KMS-11 (cell line): Measurements from ENCODE around the gene DND1.

ENCODE experiments used
- H2AFZ ChIP-seq: fragments of 200-600 bp; sonication (generic); 2 replicates; pipeline ENCODE4 v1.6.1; 2016; ENCODE audit warnings: antibody characterized with exemption, mixed run types, low read depth
- H3K27ac ChIP-seq: fragments of 200-600 bp; sonication (generic); 2 replicates; pipeline ENCODE4 v1.6.1; 2016; ENCODE audit warnings: mild to moderate bottlenecking, mixed run types
- H3K27me3 ChIP-seq: fragments of 200-600 bp; sonication (generic); 2 replicates; pipeline ENCODE4 v1.6.1; 2017; ENCODE audit warnings: mild to moderate bottlenecking, low read depth, mixed run types, moderate library complexity; ENCODE audit not compliant: insufficient read depth
- H3K36me3 ChIP-seq: fragments of 200-600 bp; sonication (generic); 2 replicates; pipeline ENCODE4 v1.6.1; 2017; ENCODE audit warnings: mild to moderate bottlenecking, mixed run types; ENCODE audit not compliant: insufficient read depth
- H3K4me1 ChIP-seq: fragments of 200-600 bp; sonication (generic); 2 replicates; pipeline ENCODE4 v1.6.1; 2016; ENCODE audit warnings: mild to moderate bottlenecking, low read depth, mixed run types; ENCODE audit not compliant: poor library complexity, severe bottlenecking
- H3K4me2 ChIP-seq: fragments of 200-600 bp; sonication (generic); 2 replicates; pipeline ENCODE4 v1.7.0; 2016; ENCODE audit warnings: mild to moderate bottlenecking, mixed run types
- H3K4me3 ChIP-seq: fragments of 200-600 bp; sonication (generic); IDR thresholded peaks from 2 replicates; pipeline ENCODE4 v1.6.1; 2017; ENCODE audit warnings: low read depth, low read length, mixed read lengths; ENCODE audit not compliant: insufficient read depth
- H3K79me2 ChIP-seq: fragments of 200-600 bp; sonication (generic); 2 replicates; pipeline ENCODE4 v1.6.1; 2016; ENCODE audit warnings: low read depth, mixed run types; ENCODE audit not compliant: insufficient read depth
- H3K9ac ChIP-seq: fragments of 200-600 bp; sonication (generic); 2 replicates; pipeline ENCODE4 v1.6.1; 2016; ENCODE audit warnings: mild to moderate bottlenecking, mixed run types
- H4K20me1 ChIP-seq: fragments of 200-600 bp; sonication (generic); 2 replicates; pipeline ENCODE4 v1.6.1; 2016; ENCODE audit warnings: mild to moderate bottlenecking, mixed run types; ENCODE audit not compliant: insufficient read depth
- TF ChIP-seq, protein P1 (sequence below): fragments of 200-600 bp; sonication (generic); conservative IDR thresholded peaks from 2 replicates; pipeline ENCODE4 v1.6.1; 2017; ENCODE audit warnings: low read depth, mild to moderate bottlenecking, antibody characterized with exemption, low read length, moderate library complexity, mixed read lengths

The DND1 gene

GRCh38 chr5:140633021-140633471 is 40.3 kb downstream of the DND1 start, which contains the start of gene CD14:
CD14 (minus strand) TSS chr5:140633175; CDS start chr5:140633071, 104 bp downstream.
- no peak within 1 kb of the TSS for H3K4me3 ChIP-seq
- no peak within 1 kb of the TSS for H3K4me2 ChIP-seq
- no peaks in the 10 kb centered on the region for H3K79me2 ChIP-seq
- H3K27me3 ChIP-seq, result no peaks in the 10 kb centered on the region
- TF ChIP-seq, protein P1, sequence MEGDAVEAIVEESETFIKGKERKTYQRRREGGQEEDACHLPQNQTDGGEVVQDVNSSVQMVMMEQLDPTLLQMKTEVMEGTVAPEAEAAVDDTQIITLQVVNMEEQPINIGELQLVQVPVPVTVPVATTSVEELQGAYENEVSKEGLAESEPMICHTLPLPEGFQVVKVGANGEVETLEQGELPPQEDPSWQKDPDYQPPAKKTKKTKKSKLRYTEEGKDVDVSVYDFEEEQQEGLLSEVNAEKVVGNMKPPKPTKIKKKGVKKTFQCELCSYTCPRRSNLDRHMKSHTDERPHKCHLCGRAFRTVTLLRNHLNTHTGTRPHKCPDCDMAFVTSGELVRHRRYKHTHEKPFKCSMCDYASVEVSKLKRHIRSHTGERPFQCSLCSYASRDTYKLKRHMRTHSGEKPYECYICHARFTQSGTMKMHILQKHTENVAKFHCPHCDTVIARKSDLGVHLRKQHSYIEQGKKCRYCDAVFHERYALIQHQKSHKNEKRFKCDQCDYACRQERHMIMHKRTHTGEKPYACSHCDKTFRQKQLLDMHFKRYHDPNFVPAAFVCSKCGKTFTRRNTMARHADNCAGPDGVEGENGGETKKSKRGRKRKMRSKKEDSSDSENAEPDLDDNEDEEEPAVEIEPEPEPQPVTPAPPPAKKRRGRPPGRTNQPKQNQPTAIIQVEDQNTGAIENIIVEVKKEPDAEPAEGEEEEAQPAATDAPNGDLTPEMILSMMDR, result no peak
- H3K9ac ChIP-seq, result no peak within 1 kb of the TSS
- no peaks in the 10 kb centered on the region for H3K36me3 ChIP-seq
- no peak within 1 kb of the TSS for H2AFZ ChIP-seq
- no peak within 1 kb of the TSS for H3K27ac ChIP-seq
- no peaks in the 10 kb centered on the region for H4K20me1 ChIP-seq
- H3K4me1 ChIP-seq, result no peaks in the 10 kb centered on the region

GRCh38 chr5:140632366-140633020 is 40.9 kb downstream of the DND1 start:
- Histone ChIP-seq H3K79me2 (no peaks in the 10 kb centered on the region), H4K20me1 (no peaks in the 10 kb centered on the region), H3K9ac (no peak overlapping the region), H3K27ac (no peak overlapping the region), H2AFZ (no peak overlapping the region), H3K4me2 (no peak overlapping the region), H3K27me3 (no peaks in the 10 kb centered on the region), H3K4me3 (no peak overlapping the region), H3K4me1 (no peaks in the 10 kb centered on the region), H3K36me3 (no peaks in the 10 kb centered on the region)
- TF ChIP-seq, protein P1, result no peak

GRCh38 chr5:140631831-140632365 is 41.5 kb downstream of the DND1 start:
- Histone ChIP-seq H3K4me1 (no peaks in the 10 kb centered on the region), H3K4me3 (no peak overlapping the region), H3K79me2 (no peaks in the 10 kb centered on the region), H4K20me1 (no peaks in the 10 kb centered on the region), H3K27me3 (no peaks in the 10 kb centered on the region), H3K9ac (no peak overlapping the region), H3K27ac (no peak overlapping the region), H3K4me2 (no peak overlapping the region), H2AFZ (no peak overlapping the region), H3K36me3 (no peaks in the 10 kb centered on the region)
- TF ChIP-seq, protein P1, result no peak

GRCh38 chr5:140631036-140631417 is 42.3 kb downstream of the DND1 start:
- no peaks in the 10 kb centered on the region for H3K4me1 ChIP-seq
- no peaks in the 10 kb centered on the region for H3K27me3 ChIP-seq
- TF ChIP-seq, protein P1, result no peak
- no peak overlapping the region for H3K9ac ChIP-seq
- H2AFZ ChIP-seq, result no peak overlapping the region
- no peak overlapping the region for H3K27ac ChIP-seq
- H3K4me3 ChIP-seq, result no peak overlapping the region
- no peaks in the 10 kb centered on the region for H4K20me1 ChIP-seq
- H3K79me2 ChIP-seq, result no peaks in the 10 kb centered on the region
- no peaks in the 10 kb centered on the region for H3K36me3 ChIP-seq
- H3K4me2 ChIP-seq, result no peak overlapping the region
